Left colon (tissue), 2 donors: ENCODE measurements around the gene TAF13. TPM values are rescaled to one million over a fixed set of nuclear protein-coding genes. Genes with fewer than 3 reads are reported as not detected.

Experiments used
- total RNA-seq, 2 donors: library from RNA; stranded (reverse); fragmentation: NEBNext Ultra II Directional; extraction: Animal tissue kit (Norgen Biotek cat#: 25700); gene quantifications; one replicate each; pipeline ENCODE4 v1.2.1, GENCODE V29; 2021
- donor health status: DM: no; HTN: no; CAD: no.
- donor health status: DM: yes; HTN: yes; CAD: no.

Gene TAF13
- total RNA-seq, 2 donors from 2014 or later: 45.5 to 48.1 TPM

Other genes with a start within 250 kb of the TAF13 start
- not detected for gene AKNAD1, start 218.9 kb downstream of the TAF13 start, total RNA-seq
- gene GPSM2, start 199.0 kb downstream of the TAF13 start, total RNA-seq: 10 to 100 TPM; 22.5 to 28.7 TPM
- 10 to 100 TPM; 20.7 to 22.1 TPM for gene CLCC1, start 112.5 kb downstream of the TAF13 start, total RNA-seq
- gene WDR47, start 33.9 kb downstream of the TAF13 start, total RNA-seq: 1 to 10 TPM; 7.8 to 8.7 TPM
- 10 to 100 TPM; 41.2 to 48.2 TPM for gene TMEM167B, start 14.8 kb upstream of the TAF13 start, total RNA-seq
- 100 to 1,000 TPM in 1 of 2 donors, 10 to 100 TPM in 1; 96.7 to 121 TPM for gene ELAPOR1, start 38.1 kb upstream of the TAF13 start, total RNA-seq
- 100 to 1,000 TPM; 117 to 155 TPM for gene SARS1, start 137.9 kb upstream of the TAF13 start, total RNA-seq
- 1 to 10 TPM; 3.9 to 4.5 TPM for gene CELSR2, start 173.5 kb upstream of the TAF13 start, total RNA-seq
- gene PSRC1, start 207.1 kb upstream of the TAF13 start, total RNA-seq: 1 to 10 TPM; 3.1 to 6.1 TPM
- gene MYBPHL, start 231.0 kb upstream of the TAF13 start, total RNA-seq: not detected